ENCODE data around the gene CSDE1.

DNA sequence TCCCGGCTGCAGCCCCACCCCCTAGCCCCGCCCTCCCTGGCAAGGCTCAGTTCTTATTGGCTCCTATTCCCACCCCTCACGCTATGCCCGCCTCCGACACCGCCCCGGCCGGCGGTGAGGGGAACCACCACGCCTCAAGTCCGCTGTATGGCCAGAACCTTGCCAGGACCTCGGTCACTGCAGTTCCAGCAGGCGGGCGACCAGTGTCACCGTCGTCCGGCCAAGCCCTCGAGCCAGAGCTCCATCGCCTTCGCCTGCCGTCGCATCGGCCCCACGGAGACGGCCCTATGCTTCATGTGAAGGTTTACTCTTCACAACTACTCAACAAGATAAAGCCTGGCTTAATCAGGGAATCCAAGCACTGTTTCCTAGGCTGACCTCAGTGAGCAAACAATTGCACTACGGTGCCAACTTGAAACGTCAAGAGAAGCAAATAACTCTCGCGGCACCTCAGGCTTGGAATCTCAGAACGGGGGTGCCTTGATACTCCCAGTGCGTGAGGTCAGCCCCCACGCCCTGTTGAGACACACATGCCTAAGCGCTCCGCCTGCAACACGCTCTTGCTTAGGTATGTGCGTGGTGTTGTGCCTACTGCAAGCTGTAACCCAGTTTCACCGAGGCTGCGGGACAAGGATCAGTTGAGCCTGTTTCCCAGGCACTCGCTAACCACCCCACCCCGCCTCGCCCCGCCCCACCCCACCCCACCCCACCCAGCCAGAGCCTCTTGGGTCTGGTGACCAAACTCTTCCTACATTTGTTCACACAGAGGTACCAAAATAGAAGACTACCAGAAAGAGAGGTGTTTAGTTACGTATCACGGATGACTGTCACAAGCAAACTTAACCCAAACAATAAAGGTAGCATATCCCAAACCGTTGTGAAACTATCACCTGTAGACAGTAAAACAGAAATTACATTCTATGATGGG lies 87.4 kb downstream of the CSDE1 start:
- no peak for TF ChIP-seq POLR2A (IDR thresholded peaks at IDR 0.05)
- TF ChIP-seq, protein P1, sequence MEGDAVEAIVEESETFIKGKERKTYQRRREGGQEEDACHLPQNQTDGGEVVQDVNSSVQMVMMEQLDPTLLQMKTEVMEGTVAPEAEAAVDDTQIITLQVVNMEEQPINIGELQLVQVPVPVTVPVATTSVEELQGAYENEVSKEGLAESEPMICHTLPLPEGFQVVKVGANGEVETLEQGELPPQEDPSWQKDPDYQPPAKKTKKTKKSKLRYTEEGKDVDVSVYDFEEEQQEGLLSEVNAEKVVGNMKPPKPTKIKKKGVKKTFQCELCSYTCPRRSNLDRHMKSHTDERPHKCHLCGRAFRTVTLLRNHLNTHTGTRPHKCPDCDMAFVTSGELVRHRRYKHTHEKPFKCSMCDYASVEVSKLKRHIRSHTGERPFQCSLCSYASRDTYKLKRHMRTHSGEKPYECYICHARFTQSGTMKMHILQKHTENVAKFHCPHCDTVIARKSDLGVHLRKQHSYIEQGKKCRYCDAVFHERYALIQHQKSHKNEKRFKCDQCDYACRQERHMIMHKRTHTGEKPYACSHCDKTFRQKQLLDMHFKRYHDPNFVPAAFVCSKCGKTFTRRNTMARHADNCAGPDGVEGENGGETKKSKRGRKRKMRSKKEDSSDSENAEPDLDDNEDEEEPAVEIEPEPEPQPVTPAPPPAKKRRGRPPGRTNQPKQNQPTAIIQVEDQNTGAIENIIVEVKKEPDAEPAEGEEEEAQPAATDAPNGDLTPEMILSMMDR (IDR thresholded peaks at IDR 0.05), result no peak
